ENCODE data around the gene AP3M1.
"Not testable (repeated sequence)": the region's sequence is repeated elsewhere in the genome, so short reads cannot be mapped to it uniquely, and the experiment has no call there.

Gene AP3M1

DNA sequence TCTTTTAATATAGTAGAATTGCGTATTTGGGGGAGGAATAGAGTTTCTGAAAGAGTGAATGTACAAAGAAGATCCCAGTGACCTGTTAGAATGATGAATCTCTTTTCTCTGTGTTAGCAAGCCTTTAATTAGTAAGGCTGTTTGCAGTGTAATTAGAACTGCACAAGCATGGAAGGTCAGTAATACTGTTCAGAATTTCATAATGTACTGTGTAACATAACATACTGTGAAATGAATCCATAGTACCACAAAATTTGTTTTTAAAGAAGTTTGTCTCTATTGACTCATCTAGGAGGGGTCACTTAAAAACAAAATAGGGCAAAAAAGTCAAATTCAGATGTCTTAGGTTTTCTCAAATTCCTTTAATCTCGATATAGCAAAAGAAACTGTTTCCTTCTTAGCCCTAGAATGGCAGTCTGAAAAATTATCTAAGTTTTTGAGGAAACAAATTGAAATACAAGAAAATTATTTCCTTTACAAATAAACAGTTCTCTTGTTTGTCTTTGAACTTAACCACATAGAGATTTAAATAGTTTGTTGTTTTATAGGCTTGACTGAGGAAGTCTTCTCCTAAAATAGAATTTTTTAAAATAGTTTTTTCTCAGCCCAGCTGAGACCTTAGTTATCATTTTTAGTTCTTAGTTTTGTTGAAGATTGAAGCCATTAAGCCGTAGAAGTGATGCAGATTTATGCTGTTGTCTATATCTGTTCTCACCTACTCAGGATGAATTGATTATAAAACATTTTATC lies 12.9 kb upstream of the AP3M1 start:
- no peak for FAIRE-seq

DNA sequence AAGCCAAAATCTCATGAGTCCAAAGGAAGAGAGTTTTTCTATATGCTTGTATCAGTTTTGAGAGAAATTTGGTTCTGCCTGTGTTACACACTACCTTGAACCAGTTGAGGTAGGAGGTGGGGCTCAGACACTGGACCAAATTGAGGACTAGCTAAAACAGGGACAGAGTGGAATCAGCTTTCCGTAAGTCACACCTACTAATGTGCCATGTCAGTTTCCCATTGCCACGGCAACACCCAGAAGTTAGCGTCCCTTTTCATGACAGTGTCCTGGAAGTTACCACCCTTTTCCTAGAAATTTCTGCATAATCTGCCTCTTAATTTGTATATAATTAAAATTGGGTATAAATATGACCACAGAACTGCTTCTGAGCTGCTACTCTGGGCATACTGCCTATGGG lies 9.4 kb upstream of the AP3M1 start:
- FAIRE-seq: no peak

DNA sequence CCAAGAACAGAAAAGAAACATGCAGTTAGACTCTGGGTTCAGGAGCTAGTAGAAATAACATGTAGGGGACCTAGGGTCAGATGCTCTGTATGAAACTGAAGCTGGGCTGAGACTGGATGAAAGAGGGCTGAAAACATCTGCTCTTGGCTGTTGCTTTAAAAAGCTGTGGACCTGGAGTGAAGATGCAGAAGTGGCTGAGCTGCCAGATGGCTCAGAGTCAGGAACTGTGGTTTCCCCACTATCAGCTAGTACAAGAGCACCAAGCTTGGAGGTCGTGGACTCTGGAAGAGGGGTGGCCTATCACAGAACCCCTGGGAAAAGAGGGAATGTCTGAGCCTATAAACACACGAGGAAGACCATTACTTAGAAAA lies 6.3 kb upstream of the AP3M1 start:
- no peak for FAIRE-seq

DNA sequence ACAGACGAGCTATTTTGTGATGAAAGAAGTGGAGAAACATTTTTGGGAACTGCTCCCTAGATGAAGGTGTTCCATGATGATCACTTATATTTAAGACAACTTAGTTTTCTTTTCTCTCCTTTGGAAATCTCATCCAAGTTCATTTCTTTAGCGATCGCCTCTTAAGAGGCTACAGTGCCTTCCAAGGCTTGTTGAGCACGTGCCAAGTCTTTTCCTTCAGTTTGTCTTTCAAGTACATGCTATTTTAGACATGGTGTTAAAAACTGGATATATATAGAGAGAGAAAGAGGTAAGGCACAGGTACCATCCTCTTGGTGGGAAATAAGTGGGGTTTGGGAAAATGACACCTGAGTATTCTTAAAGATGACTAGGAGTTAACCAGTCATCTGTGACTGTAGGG lies 3.0 kb upstream of the AP3M1 start:
- FAIRE-seq: no peak

DNA sequence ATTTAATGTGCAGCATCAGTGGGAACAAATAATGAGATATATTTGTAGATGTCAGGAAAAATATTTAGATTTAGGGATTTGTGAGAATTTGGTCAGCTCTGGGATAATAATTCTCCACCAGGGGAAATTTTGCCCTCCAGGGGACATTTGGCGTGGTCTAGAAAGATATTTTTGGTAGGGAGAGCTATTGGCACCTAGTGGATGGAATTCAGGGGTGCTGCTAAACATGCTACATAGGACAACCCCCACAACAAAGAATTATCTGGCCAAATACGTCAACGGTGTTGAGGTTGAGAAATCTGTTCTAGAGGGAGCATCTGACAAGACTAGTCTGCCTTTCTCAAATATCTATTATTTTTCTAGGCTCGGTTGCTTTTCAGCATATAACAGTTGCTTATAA lies 2.5 kb upstream of the AP3M1 start:
- no peak for FAIRE-seq

DNA sequence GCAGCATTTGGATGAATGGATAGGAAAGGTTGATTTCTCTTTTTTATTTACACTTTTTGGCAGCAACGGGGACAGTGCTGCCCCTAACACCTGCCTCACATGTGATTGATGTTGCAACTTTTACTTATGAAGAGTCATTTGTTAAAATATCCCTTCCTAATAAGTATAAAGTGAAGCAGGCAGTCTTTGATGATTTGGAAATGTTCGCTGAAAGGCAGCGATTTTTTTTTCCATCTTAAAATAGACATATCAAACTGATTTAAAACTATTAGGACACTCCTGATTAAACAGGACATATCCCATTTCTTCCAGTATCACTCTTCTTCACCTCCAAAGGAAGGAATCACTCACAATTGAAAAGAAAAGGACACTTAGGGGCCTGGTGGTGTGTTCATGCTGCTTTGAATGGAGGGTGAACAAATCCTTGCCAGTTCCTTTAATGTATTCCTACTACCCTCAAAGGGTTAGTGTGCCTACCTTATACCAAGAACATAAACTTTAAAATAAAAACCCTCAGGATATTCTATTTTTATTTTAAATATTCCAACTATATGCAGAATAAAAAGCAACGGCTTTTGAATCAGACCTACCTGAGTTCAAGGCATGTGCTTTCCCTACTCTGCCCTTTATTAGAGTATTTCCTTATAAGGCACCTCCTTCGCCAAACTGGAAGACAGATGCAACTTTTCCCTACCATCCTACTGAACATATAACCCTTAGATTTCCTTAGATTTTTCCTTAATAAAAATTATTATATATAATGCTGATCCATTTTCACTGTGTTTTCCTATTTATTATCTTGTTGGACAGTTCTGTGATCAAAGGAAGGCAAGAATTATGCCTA lies 1.5 kb upstream of the AP3M1 start:
- no peak for FAIRE-seq

DNA sequence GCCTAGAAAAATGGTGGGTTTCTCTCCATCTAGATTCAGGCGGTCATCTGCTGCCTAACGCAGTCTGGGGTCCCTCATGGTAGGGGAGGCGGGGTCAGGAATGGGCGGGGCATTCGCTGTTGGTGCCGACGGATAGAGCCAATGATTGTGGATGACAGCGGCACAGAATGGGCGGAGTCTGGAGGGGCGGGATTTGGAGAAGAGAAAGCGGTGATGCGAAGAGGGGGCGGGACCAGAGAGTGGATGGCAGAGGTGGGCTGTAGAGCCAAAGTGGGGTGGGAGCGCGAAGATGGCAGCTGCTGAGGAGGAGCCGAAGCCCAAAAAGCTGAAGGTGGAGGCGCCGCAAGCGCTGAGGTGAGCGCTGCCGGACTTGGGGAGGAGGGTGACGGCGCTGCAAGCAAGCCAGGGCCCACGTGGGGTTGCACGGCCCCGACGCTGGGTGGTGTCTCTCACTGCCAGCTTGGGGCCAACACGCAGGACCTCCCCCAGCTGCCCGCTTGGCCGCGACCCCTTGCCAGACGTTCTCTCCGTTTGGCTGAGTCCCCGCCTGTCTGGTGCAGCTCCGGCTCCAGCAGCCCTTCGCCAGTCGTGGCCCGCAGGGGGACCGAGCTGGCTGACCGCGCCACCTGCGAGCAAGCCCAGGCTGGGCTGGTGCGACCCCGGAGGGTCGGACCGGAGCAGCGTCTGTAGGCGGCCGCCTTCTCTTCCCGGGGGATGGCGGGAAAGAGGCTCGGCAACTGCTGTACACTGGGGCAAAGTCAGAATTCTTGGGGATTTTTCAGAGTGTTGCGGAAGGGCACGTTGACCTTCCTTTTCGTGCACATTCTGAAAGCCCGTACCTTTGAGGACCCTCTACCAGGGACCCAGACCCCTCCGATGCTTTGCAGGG lies 606 bp upstream of the AP3M1 start, which contains the start of gene ADK:
TSS of gene ADK (plus strand) at position 232 of the 889 bp plus-strand sequence. CDS start at position 290, 58 bp downstream.
- FAIRE-seq: peak; percentile 98

DNA sequence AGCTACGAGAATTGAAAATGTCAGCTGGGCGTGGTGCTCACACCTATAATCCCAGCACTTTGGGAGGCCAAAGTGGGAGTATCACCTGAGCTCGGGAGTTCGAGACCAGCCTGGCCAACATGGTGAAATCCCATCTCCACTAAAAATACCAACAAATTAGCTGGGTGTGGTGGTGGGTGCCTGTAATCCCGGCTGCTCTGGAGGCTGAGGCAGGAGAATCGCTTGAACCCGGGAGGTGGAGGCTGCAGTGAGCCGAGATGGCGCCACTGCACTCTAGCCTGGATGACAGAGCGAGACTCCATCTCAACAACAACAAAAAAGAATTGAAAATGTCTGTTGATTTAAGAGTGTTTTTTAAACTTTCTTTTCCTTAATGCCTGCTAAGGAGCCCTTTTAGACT lies 3.6 kb downstream of the AP3M1 start:
- FAIRE-seq: not testable (repeated sequence)

DNA sequence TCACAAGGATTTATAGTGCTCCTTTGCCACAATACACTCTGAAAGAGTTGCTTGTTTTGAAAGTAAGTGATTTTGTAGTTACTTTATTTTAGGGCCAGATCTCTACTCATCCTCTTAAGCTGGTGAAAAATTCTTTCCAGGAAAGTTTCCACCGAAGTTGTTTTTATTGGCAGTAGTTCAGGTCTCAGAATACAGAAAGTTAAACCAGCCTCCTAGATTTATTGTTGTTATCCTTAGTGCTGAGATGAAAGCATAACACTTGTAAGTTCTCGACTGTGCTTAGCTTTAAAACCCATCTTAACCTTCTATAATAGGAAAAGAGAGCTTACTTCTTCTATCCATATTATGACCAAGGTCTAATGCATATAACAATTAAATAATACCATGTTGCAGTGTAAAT lies 5.5 kb downstream of the AP3M1 start:
- FAIRE-seq: no peak

DNA sequence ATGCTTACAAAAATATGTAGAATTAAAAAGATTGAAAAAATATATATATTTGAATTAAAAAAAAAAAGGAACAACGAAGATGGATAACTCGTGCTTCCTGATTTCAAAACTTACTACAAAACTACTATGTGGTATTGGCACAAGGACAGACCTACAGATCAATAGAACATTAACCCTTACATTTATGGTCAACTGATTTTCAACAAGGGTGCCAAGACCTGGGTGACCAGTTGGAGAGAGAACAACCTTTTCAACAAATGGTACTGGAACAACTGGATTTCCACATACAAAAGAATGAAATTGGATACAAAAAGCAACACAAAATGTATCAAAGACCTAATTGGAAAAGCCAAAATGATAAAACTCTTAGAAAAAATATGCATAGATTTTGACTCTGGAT lies 10.1 kb downstream of the AP3M1 start:
- FAIRE-seq: no peak

DNA sequence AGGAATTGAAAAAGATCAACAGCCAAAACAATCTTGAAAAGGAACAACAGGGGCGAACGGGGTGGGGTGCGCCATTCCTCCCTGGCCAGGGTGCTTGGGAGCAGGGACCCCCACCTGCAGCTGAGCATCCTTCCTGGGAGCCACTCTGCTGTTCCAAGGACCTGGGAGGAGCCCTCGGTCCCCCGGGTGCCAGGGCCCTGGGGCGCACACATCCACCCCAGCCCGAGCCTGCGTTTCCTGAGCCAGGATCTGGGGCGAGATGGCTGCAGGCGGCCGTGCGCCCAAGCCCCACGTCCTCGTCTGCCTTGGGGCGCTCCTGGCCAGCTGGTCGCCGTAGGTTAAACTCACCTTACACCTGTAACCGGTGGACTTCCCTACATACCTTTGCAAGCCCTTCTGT lies 10.6 kb downstream of the AP3M1 start:
- FAIRE-seq: no peak

DNA sequence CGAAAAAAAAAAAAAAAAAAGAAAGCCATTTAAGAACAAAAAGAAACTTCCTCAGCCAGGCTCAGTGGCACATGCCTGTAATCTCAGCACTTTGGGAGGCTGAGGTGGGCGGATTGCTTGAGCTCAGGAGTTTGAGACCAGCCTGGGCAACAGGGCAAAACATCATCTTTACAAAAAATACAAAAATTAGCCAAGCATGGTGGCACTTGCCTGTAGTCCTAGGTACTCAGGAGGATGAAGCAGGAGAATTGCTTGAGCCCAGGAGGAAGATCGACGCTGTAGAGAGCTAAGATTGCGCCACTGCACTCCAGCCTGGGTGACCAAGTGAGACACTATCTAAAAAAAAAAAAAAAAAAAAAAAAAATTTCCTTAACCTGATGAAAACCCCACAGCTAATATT lies 12.0 kb downstream of the AP3M1 start:
- FAIRE-seq: not testable (repeated sequence)

DNA sequence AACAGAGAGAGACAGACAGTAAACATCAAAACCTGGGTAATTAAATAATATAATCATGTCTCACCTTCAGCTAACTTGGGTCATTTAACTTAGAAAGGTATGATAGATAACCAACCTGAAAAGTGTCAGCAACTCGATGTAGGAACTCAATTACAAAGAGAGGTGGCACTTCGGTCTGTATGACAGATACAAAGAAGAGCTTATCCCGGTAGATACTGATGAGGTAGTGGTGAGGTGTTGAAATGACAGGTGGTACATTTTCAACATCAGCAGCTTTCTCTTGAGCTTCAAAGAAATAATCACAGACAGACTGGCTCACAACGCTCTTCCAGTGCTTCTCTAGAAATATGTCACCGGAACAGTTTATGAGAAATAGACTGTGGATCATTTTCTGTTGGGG lies 12.6 kb downstream of the AP3M1 start:
- no peak for FAIRE-seq

DNA sequence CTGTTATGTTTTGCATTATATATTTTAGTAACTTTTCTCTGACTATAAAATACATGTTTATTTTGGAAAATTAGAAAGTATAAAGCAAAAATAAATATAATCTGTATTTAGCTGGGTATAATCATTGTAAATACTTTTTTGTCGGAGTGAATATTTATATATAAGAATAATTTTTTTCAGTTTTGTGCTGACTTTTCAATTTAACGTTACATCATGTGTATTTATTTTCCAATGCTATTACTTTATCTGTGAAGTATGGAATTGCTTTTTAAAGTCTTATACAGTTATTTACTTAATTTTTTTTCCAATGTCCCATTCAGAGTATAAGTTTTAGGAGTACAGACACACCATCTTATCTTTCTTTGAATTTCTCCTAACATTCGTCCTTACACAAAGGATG lies 15.2 kb downstream of the AP3M1 start:
- FAIRE-seq: peak; percentile 63

DNA sequence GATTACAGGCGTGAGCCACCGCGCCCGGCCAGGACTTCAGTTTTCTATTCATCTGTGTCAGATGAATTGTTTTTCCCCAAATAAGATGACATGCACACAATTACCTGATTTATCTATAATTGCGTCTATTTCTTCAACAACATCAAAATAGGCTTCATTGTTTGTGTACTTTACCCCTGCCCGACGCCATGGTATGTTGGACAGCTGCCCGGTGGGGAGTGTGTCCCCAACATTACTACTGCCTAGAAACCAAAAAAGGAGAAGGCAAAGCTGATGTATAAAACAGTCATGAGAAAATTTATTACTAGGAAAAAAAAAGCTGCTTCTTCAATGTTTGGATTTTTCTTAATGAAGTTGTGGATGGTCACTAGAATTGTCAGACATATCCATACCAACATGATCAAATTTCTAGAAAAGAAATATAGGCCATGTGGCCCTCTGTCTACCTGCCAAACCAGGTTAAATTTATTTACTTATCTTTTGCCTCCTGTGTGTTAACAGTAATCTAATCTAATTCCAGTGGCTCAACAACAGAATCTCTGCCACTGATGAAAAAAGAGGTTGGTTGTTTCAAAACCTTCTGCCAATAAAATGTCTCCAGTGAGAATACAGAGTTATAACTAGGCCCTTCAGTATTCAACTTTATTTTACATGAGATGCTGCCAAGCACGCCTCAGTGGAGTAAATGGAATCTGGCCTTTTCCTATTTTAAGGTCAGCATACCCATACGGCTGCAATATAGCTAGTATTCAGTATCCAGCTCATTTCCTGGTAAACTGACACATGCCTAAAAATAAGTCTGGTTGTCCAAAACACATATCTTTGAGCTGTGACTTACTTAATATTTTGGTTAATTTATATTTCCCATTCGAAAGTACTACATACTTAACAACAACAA lies 16.5 kb downstream of the AP3M1 start:
- FAIRE-seq: no peak

DNA sequence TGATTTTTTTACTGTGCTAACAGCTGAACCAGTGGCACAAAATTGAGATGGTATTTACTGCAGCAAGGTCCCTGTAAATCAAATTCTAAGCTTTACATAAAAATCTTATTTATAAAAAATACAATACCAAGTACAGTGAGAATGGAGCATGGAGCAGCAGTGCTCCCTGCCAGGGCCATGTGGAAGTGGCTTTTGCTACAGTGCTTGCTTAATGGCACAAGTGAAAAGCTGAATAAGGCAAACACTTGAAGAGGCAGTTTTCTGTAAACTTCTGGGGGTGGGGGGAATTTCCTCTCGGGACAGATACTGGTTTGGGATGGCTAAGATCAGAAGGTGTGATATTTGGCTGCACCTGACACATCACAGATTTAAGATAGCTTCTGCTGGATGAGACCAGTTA lies 27.5 kb downstream of the AP3M1 start:
- no peak for FAIRE-seq

DNA sequence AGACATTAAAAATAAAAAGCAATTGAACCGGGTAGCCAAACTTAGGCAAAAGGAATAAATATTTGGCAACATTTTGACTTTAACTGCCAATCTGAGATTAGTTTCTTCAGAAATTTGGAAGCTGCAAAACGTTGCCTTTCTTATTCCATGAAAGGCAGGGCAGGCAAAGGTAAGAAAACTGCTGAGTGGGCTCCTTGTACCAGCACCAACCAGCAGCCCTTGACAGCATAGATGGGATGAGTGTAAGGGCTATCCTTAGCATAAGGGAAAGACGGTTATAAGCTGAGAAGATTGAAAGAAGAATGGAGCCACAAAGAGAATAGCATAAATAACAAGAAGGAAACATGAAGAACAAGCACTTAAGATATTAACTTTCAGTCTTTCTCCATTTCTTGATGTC lies 28.6 kb downstream of the AP3M1 start:
- FAIRE-seq: peak; percentile 13

DNA sequence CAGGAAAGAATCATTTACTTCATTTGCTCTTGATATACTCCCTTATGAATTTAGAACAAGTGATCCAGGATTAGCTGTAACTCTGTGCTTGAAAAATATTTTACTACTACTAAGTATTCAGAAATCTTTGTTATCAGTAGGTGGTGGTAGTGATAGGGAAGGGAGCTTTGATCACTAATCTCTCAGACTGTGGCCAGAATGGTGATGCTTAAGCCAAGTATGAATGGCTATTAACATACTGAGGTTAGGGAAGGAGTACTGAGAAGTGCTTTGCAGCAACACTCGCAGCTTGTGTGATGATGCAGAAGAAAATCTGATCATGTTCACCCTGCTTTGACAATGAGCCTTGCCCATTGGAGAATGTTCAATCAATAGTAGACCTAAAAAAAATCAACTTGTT lies 29.3 kb downstream of the AP3M1 start:
- no peak for FAIRE-seq

DNA sequence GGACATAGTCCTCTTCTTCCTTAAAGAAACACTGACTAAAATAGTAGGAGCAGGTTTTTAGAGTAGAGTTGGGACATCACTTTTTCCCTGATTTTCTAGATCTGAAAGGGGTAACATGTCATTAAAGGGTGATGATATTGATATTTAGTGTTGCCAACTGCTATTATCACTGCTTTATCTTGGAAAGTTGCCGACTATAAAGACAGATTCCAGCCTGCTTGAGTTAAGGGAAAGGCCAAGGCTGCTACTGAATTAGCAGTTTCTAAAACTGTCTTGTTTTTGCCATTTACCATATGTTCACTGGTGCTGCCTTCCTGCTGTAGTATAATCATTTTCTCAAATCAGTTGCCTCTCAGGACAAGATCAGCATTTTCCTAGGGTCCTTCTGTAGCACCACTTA lies 29.7 kb downstream of the AP3M1 start:
- no peak for FAIRE-seq

DNA sequence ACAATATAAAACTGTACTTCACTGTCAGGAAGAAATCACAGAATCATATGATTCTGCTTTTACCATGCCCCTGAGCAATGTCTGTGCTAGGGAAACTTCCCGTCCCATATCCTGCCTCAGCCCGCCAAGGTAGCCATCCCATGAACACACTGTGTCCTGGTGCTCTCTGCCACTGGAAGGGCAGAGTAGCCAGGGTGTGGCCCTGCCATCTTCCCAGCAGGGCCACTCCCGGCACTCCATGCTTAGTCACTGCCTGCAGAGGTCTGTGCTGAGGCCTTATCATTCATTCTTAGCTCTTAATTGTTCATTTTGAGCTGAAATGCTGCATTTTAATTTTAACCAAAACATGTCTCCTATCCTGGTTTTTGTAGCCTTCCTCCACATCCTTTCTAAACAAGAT lies 31.8 kb downstream of the AP3M1 start:
- FAIRE-seq: no peak

DNA sequence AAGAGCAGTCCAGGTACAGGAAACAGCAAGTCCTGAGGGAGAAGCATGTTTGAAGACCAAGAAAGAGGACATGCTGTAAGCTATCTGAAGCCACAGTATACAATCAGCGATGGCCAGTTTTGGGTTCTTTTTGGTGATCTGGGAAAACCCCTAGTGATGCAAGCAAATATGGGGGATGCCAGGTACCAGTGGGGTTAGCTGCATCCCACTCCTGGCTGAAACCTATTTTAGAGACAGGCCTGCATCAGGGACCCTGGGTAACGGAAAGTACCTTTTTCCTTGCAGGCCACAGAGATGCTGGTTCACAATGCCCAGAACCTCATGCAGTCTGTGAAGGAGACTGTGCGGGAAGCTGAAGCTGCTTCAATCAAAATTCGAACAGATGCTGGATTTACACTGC lies 32.9 kb downstream of the AP3M1 start:
- no peak for FAIRE-seq

DNA sequence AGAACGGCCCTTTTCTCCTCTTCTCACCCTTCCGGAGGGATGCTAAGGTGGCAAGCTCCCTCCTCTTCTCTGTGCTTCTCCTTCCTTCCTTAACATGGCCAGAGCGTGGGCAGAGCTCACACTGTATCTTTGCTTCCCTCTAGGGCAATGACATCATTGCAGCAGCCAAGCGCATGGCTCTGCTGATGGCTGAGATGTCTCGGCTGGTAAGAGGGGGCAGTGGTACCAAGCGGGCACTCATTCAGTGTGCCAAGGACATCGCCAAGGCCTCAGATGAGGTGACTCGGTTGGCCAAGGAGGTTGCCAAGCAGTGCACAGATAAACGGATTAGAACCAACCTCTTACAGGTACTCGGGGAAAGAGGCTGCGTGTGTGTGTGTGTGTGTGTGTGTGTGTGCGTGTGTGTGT lies 36.6 kb downstream of the AP3M1 start:
- FAIRE-seq: no peak

Data from G401.6 (cell line).